GM12873 (cell line): ENCODE data around the gene CLN6.
A peak's percentile ranks its signal among the peaks of the same experiment; 100 is the strongest.

Source experiments
- TF ChIP-seq, protein P1 (sequence below): IDR thresholded peaks from 2 replicates; pipeline ENCODE4 v1.5.1; 2012; ENCODE audit warnings: low read depth, mild to moderate bottlenecking, moderate library complexity, low read length, control low read depth; ENCODE audit not compliant: insufficient read depth; ENCODE audit errors: missing control alignments

The CLN6 gene

DNA sequence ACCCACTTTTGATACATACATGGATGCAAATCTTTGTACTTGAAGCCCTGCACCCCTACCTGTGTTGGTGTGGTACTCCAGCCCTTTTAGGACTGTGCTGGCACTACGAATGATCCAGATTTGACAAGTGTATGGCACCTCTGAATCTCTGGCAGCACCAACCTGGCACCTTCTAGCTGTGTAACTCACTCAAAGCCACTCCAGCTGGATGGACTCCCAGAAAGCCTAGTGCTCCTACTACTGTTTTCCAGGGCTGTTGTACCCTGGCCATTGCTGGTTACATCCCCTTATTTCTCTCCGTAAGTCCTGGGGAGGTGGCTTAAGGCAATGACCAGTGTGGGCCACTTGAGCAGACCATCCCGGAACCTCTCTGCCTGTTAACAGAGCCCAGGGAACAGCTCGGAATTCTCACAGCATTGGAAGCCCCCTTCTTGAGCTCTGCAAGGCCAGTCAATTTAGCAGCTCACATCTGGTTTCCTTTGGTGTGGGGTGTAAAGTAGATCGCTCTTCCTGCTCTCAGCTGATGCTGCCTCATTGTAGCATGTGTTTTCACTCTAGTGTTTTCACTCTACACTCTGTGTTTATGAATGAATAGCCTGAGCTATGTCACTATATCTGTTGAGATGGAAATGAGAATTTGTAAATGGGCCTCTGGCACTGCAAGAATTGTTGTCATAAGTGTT, 36.6 kb downstream of the CLN6 start:
- TF ChIP-seq, protein P1, sequence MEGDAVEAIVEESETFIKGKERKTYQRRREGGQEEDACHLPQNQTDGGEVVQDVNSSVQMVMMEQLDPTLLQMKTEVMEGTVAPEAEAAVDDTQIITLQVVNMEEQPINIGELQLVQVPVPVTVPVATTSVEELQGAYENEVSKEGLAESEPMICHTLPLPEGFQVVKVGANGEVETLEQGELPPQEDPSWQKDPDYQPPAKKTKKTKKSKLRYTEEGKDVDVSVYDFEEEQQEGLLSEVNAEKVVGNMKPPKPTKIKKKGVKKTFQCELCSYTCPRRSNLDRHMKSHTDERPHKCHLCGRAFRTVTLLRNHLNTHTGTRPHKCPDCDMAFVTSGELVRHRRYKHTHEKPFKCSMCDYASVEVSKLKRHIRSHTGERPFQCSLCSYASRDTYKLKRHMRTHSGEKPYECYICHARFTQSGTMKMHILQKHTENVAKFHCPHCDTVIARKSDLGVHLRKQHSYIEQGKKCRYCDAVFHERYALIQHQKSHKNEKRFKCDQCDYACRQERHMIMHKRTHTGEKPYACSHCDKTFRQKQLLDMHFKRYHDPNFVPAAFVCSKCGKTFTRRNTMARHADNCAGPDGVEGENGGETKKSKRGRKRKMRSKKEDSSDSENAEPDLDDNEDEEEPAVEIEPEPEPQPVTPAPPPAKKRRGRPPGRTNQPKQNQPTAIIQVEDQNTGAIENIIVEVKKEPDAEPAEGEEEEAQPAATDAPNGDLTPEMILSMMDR: no peak

DNA sequence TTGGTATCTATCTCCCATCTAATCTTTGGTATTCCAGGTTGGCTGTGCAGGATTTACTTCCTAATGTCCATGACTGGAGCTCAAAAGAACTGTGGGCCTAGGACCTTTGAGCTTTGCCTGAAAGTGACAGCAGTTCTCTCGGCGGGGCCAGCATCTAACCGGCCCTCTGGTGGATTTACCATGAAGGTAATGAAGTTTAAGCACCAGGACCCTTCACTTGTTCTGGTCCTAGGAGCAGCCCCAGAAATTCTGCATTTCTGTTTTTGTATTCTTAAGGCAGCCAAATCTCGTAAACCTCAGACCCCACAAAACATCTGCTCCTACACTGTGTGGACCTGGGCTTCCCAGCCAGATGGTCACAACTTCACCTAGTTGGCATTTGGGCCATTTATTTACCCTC, 37.4 kb downstream of the CLN6 start:
- TF ChIP-seq, protein P1: no peak

DNA sequence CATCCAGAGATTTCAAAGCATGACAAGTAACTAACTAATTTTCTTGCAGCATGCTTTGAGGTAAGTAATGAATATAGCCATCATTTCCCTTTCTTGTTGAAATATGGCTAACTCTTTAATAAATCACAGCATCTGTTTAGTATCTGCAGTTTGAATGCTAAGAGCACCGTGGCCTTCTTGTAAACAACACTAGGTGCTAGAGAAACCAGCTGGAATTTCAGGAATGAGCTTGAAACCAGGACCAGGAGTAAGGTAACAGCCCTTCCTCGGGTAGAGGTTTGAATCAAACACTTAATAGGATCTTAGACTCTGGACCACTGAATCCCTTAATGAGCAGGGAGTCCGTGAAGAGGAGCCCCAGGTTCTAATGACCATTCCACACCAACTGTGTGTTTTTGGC, 38.0 kb downstream of the CLN6 start:
- TF ChIP-seq, protein P1: peak; percentile 0

DNA sequence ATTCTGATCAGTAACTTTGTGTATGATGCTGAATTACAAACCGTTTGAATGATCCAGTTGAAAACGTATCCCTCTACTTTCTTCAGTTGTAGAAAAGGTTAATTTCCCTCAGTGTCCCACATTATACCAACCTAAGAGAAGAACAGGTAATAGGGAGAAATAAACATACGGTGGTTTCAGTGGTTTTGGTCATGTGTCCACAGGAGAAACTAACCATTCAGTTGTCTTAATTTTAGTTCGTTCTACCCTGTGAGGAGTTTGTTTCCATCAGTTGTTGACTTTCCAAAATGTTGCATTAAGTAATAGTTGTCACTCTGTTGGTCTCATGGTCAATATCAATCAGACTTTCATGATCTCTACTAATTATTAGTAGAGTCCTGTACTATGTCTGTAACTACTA, 39.5 kb downstream of the CLN6 start:
- TF ChIP-seq, protein P1: no peak

DNA sequence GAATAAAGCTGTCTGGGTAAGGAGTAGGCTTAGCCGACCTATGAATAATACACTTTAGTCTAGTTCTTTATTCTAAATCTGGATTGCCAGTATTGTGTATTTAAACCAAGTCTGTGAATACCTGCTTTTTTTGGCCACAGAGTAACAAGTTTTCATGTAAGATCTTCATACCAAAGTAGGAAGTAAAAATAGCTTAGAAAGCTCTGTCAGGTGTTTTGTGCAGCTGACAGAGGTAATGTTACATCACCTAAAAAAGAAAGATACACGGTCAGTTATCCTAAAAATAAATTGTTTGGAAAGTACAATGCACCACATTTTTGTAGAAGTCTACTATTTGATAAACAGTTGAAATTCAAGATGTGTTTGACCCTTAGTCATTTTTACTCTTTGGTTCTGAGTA, 40.9 kb downstream of the CLN6 start:
- TF ChIP-seq, protein P1: no peak

DNA sequence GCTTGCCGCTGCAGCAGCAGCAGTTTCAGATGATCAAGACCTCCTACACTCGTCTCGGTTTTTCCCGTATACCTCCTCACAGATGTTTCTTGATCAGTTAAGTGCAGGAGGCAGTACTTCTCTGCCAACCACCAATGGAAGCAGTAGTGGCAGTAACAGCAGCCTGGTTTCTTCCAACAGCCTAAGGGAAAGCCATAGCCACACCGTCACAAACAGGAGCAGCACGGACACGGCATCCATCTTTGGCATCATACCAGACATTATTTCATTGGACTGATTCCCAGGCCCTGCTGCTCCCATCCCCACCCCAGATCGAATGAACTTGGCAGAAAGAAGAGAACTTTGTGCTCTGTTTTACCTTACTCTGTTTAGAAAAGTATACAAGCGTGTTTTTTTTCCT, 42.0 kb downstream of the CLN6 start:
- TF ChIP-seq, protein P1: no peak

DNA sequence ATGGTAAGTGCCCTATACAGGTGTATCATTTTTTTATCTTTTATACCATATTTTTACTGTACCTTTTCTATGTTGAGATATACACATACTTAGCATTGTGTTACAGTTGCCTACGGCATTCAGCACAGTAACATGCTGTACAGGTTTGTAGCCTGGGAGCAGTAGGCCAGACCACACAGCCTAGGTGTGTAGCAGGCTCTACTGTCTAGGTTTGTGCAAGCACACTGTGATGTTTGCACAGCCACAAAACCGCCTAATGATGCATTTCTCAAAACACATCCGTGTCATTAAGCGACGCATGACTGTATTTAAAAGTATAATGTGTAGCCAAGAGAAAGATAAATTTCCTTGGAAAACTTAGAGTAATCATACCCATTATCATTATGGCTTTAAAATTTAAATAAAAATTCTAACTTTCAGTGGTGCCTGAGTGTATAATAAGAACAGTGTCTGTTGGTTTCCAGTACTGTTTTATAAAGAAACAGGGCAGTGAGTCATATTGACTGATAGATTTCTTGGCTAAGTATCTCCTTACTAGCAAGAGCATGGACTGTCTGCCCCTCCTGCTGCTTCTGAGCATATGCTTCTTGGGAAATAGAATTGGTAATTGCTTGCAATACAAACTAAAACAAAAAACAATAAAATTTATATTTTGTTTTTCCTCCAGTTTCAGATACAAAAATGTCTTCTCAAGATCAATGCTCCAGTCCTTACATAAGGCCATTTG, 42.7 kb downstream of the CLN6 start:
- TF ChIP-seq, protein P1: no peak
